IMR-90 (cell line): ENCODE measurements around the gene CSGALNACT2. TPM values are rescaled to one million over a fixed set of nuclear protein-coding genes. Genes with fewer than 3 reads are reported as not detected.

Experiments
- ATAC-seq: fragments of 200-7000 bp; cut with Tn5 transposase; 2 replicates; pipeline ENCODE4 v1.9.1; 2020; ENCODE audit warnings: low read depth, mild to moderate bottlenecking, moderate library complexity
- BruUV-seq: library from RNA; stranded (reverse); fragments of 400-500 nt; replicated peaks from 2 replicates; lab custom pipeline; 2021; lab: Mats Ljungman, UMichigan
- CTCF ChIA-PET: fragments of 300-600 bp; formaldehyde crosslinking; extraction: SDS; loops from one replicate; lab custom pipeline; 2021; ENCODE audit warnings: antibody characterized with exemption; lab: Yijun Ruan, JAX
- POLR2A ChIA-PET: fragments of 300-600 bp; sonication (Branson Sonifier 250); formaldehyde crosslinking; loops from one replicate; lab custom pipeline; 2022; ENCODE audit warnings: antibody characterized with exemption; ENCODE audit not compliant: unreplicated experiment; lab: Charles Lee
- DNase-seq: peaks from one replicate; pipeline ENCODE4 v3.0.0; 2013
- H2AFZ ChIP-seq: replicated peaks from 2 replicates; pipeline ENCODE3; 2013; ENCODE audit warnings: low read length, mild to moderate bottlenecking; ENCODE audit not compliant: poor library complexity
- H2AK5ac ChIP-seq: 2 replicates; pipeline ENCODE4 v1.6.1; 2013; ENCODE audit warnings: low read depth, low read length, inconsistent platforms
- H2AK9ac ChIP-seq: replicated peaks from 2 replicates; pipeline ENCODE3; 2013; ENCODE audit warnings: mild to moderate bottlenecking, low read depth, low read length, moderate library complexity; ENCODE audit not compliant: poor library complexity
- H2BK120ac ChIP-seq: 2 replicates; pipeline ENCODE4 v1.6.1; 2013; ENCODE audit warnings: low read depth, low read length, inconsistent platforms
- H2BK15ac ChIP-seq: 3 replicates; pipeline ENCODE4 v1.6.1; 2013; ENCODE audit warnings: low read depth, low read length, inconsistent platforms
- H2BK20ac ChIP-seq: 2 replicates; pipeline ENCODE4 v1.6.1; 2013; ENCODE audit warnings: low read depth, mild to moderate bottlenecking, inconsistent platforms, low read length, moderate library complexity
- H2BK5ac ChIP-seq: 2 replicates; pipeline ENCODE4 v1.6.1; 2013; ENCODE audit warnings: mild to moderate bottlenecking, low read depth, low read length, inconsistent platforms; ENCODE audit not compliant: poor library complexity, severe bottlenecking
- H3K14ac ChIP-seq: replicated peaks from 2 replicates; pipeline ENCODE4 v1.6.1; 2013; ENCODE audit warnings: low read depth, low read length, inconsistent platforms
- H3K18ac ChIP-seq: 2 replicates; pipeline ENCODE4 v1.6.1; 2013; ENCODE audit warnings: low read depth, low read length, control low read depth
- H3K23ac ChIP-seq: 2 replicates; pipeline ENCODE4 v1.6.1; 2013; ENCODE audit warnings: low read depth, low read length, inconsistent platforms
- H3K27ac ChIP-seq: 2 replicates; pipeline ENCODE4 v1.5.1; 2013; ENCODE audit warnings: mild to moderate bottlenecking, control low read depth, low read length; ENCODE audit not compliant: insufficient read depth
- H3K27me3 ChIP-seq: 2 replicates; pipeline ENCODE4 v1.6.1; 2013; ENCODE audit warnings: low read length; ENCODE audit not compliant: control insufficient read depth, insufficient read depth
- H3K36me3 ChIP-seq: 2 replicates; pipeline ENCODE4 v1.6.1; 2013; ENCODE audit warnings: low read length, mixed read lengths; ENCODE audit not compliant: control insufficient read depth, insufficient read depth
- H3K4ac ChIP-seq: 2 replicates; pipeline ENCODE4 v1.6.1; 2013; ENCODE audit warnings: low read depth, low read length, inconsistent platforms
- H3K4me1 ChIP-seq: 2 replicates; pipeline ENCODE4 v1.6.1; 2013; ENCODE audit warnings: low read length, mixed read lengths; ENCODE audit not compliant: control insufficient read depth, insufficient read depth
- H3K4me2 ChIP-seq: 2 replicates; pipeline ENCODE4 v1.6.1; 2013; ENCODE audit warnings: low read depth, mild to moderate bottlenecking, control low read depth, low read length, moderate library complexity
- H3K4me3 ChIP-seq: 2 replicates; pipeline ENCODE4 v1.5.1; 2013; ENCODE audit warnings: low read depth, mild to moderate bottlenecking, control low read depth, low read length, moderate library complexity; ENCODE audit not compliant: insufficient read depth
- H3K56ac ChIP-seq: 2 replicates; pipeline ENCODE4 v1.6.1; 2013; ENCODE audit warnings: low read length, inconsistent platforms; ENCODE audit not compliant: insufficient read depth; ENCODE audit errors: extremely low read depth
- H3K79me1 ChIP-seq, 2 experiments: 2 replicates each; pipeline ENCODE4 v1.6.1; 2013; ENCODE audit warnings: low read length in 2 of 2, inconsistent platforms in 1 of 2, low read depth in 1 of 2
- H3K9ac ChIP-seq: 2 replicates; pipeline ENCODE4 v1.6.1; 2013; ENCODE audit warnings: low read depth, low read length, control low read depth
- H3K9me1 ChIP-seq: 2 replicates; pipeline ENCODE4 v1.6.1; 2013; ENCODE audit warnings: low read length, inconsistent platforms; ENCODE audit not compliant: insufficient read depth
- H3K9me3 ChIP-seq: 2 replicates; pipeline ENCODE4 v1.6.1; 2013; ENCODE audit warnings: low read length; ENCODE audit not compliant: control insufficient read depth, insufficient read depth
- H4K20me1 ChIP-seq: 2 replicates; pipeline ENCODE4 v1.6.1; 2013; ENCODE audit warnings: low read length, inconsistent platforms; ENCODE audit not compliant: insufficient read depth
- H4K5ac ChIP-seq: 2 replicates; pipeline ENCODE4 v1.6.1; 2013; ENCODE audit warnings: mild to moderate bottlenecking, low read depth, low read length, control low read depth
- H4K8ac ChIP-seq, 2 experiments: 2 replicates each; pipeline ENCODE4 v1.6.1; 2013; ENCODE audit warnings: low read depth in 2 of 2, low read length in 2 of 2, control low read depth in 1 of 2, inconsistent platforms in 1 of 2
- H4K91ac ChIP-seq: 2 replicates; pipeline ENCODE4 v1.6.1; 2013; ENCODE audit warnings: low read depth, low read length, inconsistent platforms; ENCODE audit not compliant: insufficient read depth
- BHLHE40 ChIP-seq: fragments of 150-350 bp; IDR thresholded peaks from 2 replicates; pipeline ENCODE4 v1.6.1; 2016; ENCODE audit warnings: mild to moderate bottlenecking, low read depth, low read length
- CEBPB ChIP-seq: IDR thresholded peaks from 2 replicates; pipeline ENCODE4 v1.6.1; 2012; ENCODE audit warnings: low read depth, low read length, improper control_type of control experiment
- CHD1 ChIP-seq: IDR thresholded peaks from 2 replicates; pipeline ENCODE4 v1.6.1; 2012; ENCODE audit warnings: low read depth, low read length, improper control_type of control experiment
- CTCF ChIP-seq: conservative IDR thresholded peaks from 2 replicates; pipeline ENCODE4 v1.5.1; 2012; ENCODE audit warnings: mild to moderate bottlenecking, low read depth, low read length, improper control_type of control experiment
- ELK1 ChIP-seq: fragments of 150-350 bp; IDR thresholded peaks from 2 replicates; pipeline ENCODE4 v1.6.1; 2016; ENCODE audit warnings: low read depth, mild to moderate bottlenecking, low read length, moderate library complexity, borderline replicate concordance
- FOS ChIP-seq: fragments of 150-350 bp; IDR thresholded peaks from 2 replicates; pipeline ENCODE4 v1.6.1; 2016; ENCODE audit warnings: low read depth, low read length
- MAFK ChIP-seq: IDR thresholded peaks from 2 replicates; pipeline ENCODE4 v1.6.1; 2012; ENCODE audit warnings: low read depth, low read length, improper control_type of control experiment
- MAZ ChIP-seq: IDR thresholded peaks from 2 replicates; pipeline ENCODE4 v1.6.1; 2012; ENCODE audit warnings: low read depth, mild to moderate bottlenecking, low read length, improper control_type of control experiment, moderate library complexity, borderline replicate concordance
- MXI1 ChIP-seq: IDR thresholded peaks from 2 replicates; pipeline ENCODE4 v1.6.1; 2012; ENCODE audit warnings: low read depth, mild to moderate bottlenecking, low read length, moderate library complexity, borderline replicate concordance
- NFE2L2 ChIP-seq: fragments of 150-350 bp; IDR thresholded peaks from 2 replicates; pipeline ENCODE4 v1.6.1; 2016; ENCODE audit warnings: low read depth, mild to moderate bottlenecking, low read length
- POLR2A ChIP-seq: IDR thresholded peaks from 2 replicates; pipeline ENCODE4 v1.6.1; 2012; ENCODE audit warnings: mild to moderate bottlenecking, low read depth, low read length
- RAD21 ChIP-seq: IDR thresholded peaks from 2 replicates; pipeline ENCODE4 v1.6.1; 2012; ENCODE audit warnings: low read length, improper control_type of control experiment
- RCOR1 ChIP-seq: IDR thresholded peaks from 2 replicates; pipeline ENCODE4 v1.6.1; 2012; ENCODE audit warnings: mild to moderate bottlenecking, low read length, improper control_type of control experiment; ENCODE audit not compliant: insufficient replicate concordance
- RFX5 ChIP-seq: IDR thresholded peaks from 2 replicates; pipeline ENCODE4 v1.8.0; 2012; ENCODE audit warnings: low read depth, mild to moderate bottlenecking, low read length, moderate library complexity
- SMC3 ChIP-seq: fragments of 150-350 bp; IDR thresholded peaks from 2 replicates; pipeline ENCODE4 v1.6.1; 2016; ENCODE audit warnings: low read depth, mild to moderate bottlenecking, antibody characterized with exemption, low read length, moderate library complexity
- USF2 ChIP-seq: fragments of 150-350 bp; IDR thresholded peaks from 2 replicates; pipeline ENCODE4 v1.6.1; 2017; ENCODE audit warnings: mild to moderate bottlenecking, antibody characterized with exemption, low read length, low read depth
- WGBS, 2 experiments: methylation state at CpG; one replicate each; pipeline versions ENCODE4 v1.1.5 to v1.1.7; 2013; ENCODE audit warnings: missing lambda C conversion rate in 2 of 2; ENCODE audit not compliant: insufficient read length in 1 of 2; ENCODE audit errors: extremely low coverage in 2 of 2; 5-methylcytosine and 5-hydroxymethylcytosine counted together
- dilution Hi-C: fragments of 300-500 bp; cut with HindIII; formaldehyde crosslinking; loops from one replicate; pipeline ENCODE4 v1.14.3; 2018; ENCODE audit warnings: low sequenced_read_pairs; ENCODE audit not compliant: unreplicated experiment
- in situ Hi-C: fragments of 300-500 bp; cut with MboI; formaldehyde crosslinking; loops from 3 replicates; pipeline ENCODE4 v1.14.3; 2019; ENCODE audit warnings: low sequenced_read_pairs, inconsistent platforms, mixed read lengths
- intact Hi-C: fragments of 100-400 bp; cut with micrococcal nuclease; formaldehyde crosslinking; loops from 2 replicates; pipeline ENCODE4 v1.10.0; 2022
- polyA plus RNA-seq, 3 experiments: library from polyadenylated mRNA; depleted of rRNA; stranded (reverse); fragments of >200 nt; gene quantifications; 2 replicates each; pipeline ENCODE4 v1.2.3, GENCODE V29; 2012; ENCODE audit warnings: low replicate concordance in 1 of 3
- total RNA-seq: library from RNA; depleted of rRNA; stranded (reverse); fragments of >200 nt; gene quantifications from 2 replicates; pipeline ENCODE4 v1.2.3, GENCODE V29; 2012

The CSGALNACT2 gene
- total and polyA plus RNA-seq, 2 of the 4 experiments (the other 2 are of a cell fraction): 6.5 to 13.1 TPM

GRCh38 chr10:43223056-43223455 lies 84.8 kb downstream of the CSGALNACT2 start:
- Histone ChIP-seq H2AFZ (no peak overlapping the region), H2BK15ac (no peak overlapping the region), H3K36me3 (no peaks in the 10 kb centered on the region), H2BK120ac (no peak overlapping the region), H2AK9ac (no peak overlapping the region), H4K91ac (no peak overlapping the region), H3K4me1 (no peaks in the 10 kb centered on the region), H2BK20ac (no peak overlapping the region), H3K23ac (no peak overlapping the region), H4K5ac (no peak overlapping the region), H3K4me3 (no peak overlapping the region), H3K56ac (no peak overlapping the region), H3K27ac (no peak overlapping the region), H3K14ac (no peak overlapping the region), H2BK5ac (no peak overlapping the region), H3K9me3 (no peaks in the 10 kb centered on the region), H3K9me1 (no peaks in the 10 kb centered on the region), H3K4me2 (no peak overlapping the region), H3K9ac (no peak overlapping the region), H4K20me1 (no peaks in the 10 kb centered on the region; the same call in 1 of the 2 replicates), H2AK5ac (no peak overlapping the region), H3K18ac (no peak overlapping the region), H3K79me1 (no peaks in the 10 kb centered on the region), H3K4ac (no peak overlapping the region), H4K8ac (no peak overlapping the region), H3K27me3 (peaks cover 48% of the 10 kb centered on the region)
- DNase-seq (no peak), ATAC-seq (no peak)
- no TSS peak for BruUV-seq
- WGBS, 2 experiments: no CpG with 5 or more reads among the region's 1 CpG
- intact Hi-C loops: no loop called here
- CTCF ChIA-PET: interaction anchor here (0.5 kb wide), 1 partner anchor 120 kb away, joined by 4 read pairs; no protein-coding TSS in a partner anchor
- dilution Hi-C loops: no loop called here
- in situ Hi-C loops: no loop called here
- POLR2A ChIA-PET: no interaction called here
- TF ChIP-seq CTCF: no peak
- TF ChIP-seq BHLHE40: no peak
- TF ChIP-seq ELK1: no peak
- no peak for TF ChIP-seq USF2
- no peak for TF ChIP-seq SMC3
- TF ChIP-seq FOS: no peak
- no peak for TF ChIP-seq NFE2L2
- TF ChIP-seq MXI1: no peak
- TF ChIP-seq CEBPB: no peak
- TF ChIP-seq RAD21: no peak
- TF ChIP-seq RFX5: no peak
- no peak for TF ChIP-seq MAZ
- no peak for TF ChIP-seq CHD1
- TF ChIP-seq MAFK: no peak
- TF ChIP-seq POLR2A: no peak
- no peak for TF ChIP-seq RCOR1
